GM21737 (cell line): ENCODE data around the gene PLEKHA8.

ENCODE experiments used
- ATAC-seq: cut with Tn5 transposase; IDR thresholded peaks from one replicate; pipeline ENCODE4 v1.9.1; 2021; ENCODE audit warnings: mild to moderate bottlenecking, moderate library complexity; ENCODE audit not compliant: unreplicated experiment

Gene PLEKHA8, protein sequence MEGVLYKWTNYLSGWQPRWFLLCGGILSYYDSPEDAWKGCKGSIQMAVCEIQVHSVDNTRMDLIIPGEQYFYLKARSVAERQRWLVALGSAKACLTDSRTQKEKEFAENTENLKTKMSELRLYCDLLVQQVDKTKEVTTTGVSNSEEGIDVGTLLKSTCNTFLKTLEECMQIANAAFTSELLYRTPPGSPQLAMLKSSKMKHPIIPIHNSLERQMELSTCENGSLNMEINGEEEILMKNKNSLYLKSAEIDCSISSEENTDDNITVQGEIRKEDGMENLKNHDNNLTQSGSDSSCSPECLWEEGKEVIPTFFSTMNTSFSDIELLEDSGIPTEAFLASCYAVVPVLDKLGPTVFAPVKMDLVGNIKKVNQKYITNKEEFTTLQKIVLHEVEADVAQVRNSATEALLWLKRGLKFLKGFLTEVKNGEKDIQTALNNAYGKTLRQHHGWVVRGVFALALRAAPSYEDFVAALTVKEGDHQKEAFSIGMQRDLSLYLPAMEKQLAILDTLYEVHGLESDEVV

DNA sequence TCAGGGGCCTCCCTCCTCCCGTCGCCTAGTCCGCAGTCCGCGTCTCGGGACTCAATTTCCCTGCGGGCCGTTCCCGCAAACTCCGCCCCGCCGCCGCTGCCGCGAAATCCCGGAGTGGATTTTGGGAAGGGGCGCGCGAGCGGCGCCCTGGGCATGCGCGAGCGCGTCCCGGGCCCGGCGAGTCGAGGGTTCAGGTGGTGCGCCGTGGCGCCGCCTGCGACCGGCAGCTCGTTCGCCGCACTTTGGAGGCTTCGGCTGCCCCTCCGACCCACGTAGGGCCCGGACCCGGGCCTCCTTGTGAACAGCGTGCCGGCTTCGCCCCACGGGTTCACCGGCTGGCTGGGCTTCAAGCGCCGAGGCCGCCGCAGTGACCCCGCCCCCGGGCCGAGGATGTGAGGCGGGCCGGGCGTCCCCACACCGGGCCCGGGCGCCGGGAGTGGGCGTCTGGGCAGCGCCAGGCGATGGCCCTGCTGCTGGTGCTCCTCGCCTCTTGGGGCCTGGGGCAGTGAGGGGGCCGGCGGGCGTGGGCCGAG, at the start of gene PLEKHA8:
Gene PLEKHA8 (plus strand): TSS at position 197 of the 533 bp plus-strand sequence. CDS start 351 bp downstream, outside the sequence.
- peak; percentile 51 for ATAC-seq

DNA sequence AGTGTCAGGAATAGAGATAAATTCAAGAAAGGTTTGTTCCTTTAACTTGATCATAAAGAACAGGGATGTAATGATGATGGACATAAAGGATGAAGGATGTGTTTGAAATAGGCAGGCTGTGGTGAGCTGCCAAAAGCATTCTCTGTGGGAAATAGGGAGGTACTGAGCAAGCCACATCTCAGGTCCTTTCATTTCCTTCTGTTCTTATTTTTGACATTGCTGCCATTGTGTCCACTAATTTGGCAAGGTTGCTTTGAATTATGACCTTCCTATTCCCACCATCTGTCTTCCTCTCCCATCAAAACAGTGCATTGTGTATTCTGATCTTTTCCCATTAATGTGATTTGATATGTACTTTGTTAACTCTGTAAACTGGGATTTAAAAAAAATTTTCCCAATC, 48.1 kb upstream of the PLEKHA8 start:
- no peak for ATAC-seq

DNA sequence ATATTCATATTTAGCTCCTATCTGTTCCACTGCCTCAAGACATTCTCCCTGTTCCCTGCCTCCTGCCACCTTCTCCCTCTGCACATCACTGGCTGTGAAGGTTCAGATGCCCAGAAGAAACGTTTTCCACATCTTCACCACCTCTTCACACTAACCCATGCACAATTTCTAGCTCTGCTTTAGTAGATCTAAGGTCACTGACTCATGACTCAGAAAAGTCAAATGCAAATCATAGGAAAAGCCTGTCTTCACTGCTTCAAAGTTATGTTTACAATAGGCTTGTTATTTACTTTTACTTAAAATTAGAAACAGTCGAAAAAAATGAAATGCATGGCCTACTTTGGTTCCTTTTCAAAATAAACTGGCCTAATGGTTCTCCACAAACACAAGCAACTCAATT, 41.1 kb upstream of the PLEKHA8 start:
- ATAC-seq: no peak

DNA sequence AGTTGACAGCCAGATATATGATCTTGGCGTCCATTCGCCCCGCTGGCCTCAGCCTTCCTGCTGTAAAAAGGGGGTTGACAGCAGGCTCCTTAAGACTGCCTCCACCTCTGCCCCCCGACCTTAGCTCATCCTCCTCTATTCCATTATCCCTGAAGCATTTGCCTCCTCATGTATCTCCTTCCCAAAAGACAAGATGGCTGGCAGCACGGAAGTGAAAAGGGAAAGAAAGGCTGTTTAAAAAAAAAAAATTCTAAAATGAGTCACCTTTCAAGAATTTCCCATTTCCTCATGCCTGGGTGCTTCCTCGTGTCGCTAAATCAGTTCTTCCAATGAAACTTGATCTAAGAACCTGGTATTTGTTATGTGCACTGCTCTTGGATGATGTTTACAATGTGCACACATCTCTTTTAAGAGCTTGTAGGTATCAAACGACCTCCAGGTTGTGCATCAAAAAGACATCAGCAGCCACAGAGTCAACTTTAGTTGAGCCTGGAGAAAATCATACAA, 40.3 kb upstream of the PLEKHA8 start:
- no peak for ATAC-seq

DNA sequence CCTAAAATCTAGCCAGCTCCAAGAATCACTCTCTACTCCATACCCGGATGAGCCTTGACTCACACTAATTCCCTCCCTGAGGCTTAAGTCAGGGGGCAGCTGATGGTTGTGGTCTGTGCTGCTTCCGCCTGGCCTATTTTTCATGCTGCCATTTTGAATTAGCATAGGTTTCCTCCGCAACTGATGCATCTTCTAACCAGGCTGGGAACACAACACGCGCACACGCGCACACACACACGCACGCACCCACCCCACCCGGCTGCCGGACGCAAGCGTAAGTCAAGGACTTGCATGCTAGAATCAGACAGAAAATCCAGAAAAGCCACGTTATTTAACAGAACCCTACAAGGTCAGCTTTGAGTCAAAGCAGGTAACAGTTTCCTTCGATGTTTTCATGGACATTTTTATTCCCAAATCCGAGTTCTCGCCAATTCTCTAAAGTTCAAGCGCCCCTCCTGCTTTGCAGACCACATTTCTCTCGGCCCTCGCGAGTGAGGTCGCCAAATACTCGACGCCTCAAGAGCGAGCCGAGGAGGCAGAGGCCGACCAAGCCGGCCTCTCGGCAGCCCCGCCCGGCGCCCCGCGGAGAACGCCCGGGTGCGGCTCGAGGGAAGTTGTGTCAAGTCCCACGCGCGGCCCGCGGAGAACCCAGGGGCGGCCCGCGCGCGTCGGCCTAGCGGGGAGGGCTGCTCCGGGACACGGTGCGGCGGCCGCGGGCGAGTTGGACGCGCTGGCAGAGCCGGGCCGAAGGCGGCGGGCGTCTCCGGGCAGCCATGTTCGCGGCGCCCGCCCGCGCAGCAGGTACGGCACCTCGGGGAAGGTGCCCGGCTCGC, 39.6 kb upstream of the PLEKHA8 start:
- peak; percentile 31 for ATAC-seq

DNA sequence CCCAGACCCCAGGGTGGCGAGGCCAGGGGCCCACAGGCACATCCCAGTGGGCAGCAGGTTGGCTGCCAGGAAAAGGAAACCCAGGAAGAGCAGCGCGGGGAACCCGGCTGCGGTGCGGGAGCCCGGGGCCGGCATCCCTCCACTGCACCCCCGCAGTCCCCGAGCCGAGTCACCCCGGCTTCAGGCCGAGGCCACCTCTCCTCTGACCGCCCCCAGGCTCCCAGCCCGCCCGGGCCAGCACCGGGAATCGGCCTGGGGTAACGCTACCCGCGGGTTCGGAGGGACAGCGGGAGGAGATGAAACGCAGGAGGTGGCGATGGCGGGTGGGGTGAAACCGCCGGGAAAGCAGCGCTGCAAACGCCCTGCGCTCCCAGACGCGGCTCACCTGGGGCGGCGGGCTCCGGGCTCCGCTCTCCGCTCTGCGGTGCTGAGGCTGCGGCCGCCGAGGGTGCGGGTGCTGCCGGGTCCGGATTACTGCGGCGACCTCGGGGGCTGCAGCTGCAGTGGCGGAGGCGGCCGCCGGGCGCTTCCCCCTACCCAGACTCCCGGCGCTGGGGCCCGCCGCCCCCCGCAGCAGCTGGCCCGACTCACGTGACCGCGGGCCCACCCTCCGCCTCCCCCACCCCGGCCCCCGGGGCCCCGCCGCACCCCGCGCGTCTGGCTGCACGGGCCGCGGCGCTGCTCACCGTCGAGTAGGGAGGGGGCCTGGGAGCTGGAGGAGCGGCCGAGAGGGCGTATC, 38.8 kb upstream of the PLEKHA8 start, which contains the start of gene SCRN1:
Gene SCRN1 (minus strand): TSS at position 545 of the 739 bp plus-strand sequence. CDS start 20,734 bp downstream, outside the sequence.
- peak; percentile 43 for ATAC-seq

DNA sequence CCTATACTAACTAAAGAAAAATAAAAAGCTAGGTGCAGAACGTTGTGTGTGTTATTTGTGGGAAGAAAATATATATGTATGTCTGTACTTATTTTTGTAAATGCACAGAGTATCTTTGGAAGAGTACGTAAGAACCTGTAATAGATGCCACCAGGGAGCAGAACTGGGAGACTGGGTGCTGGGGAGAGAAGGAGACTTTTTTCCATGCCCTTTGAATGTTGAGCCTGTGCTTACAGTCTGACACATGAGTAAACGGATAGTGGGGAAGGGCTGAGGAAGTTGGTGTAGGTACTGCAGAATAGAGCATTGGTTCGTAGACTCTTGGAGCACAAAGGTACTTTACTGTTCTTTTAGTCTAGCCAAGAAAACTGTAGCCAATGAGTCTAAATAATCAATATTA, 37.3 kb upstream of the PLEKHA8 start:
- no peak for ATAC-seq

DNA sequence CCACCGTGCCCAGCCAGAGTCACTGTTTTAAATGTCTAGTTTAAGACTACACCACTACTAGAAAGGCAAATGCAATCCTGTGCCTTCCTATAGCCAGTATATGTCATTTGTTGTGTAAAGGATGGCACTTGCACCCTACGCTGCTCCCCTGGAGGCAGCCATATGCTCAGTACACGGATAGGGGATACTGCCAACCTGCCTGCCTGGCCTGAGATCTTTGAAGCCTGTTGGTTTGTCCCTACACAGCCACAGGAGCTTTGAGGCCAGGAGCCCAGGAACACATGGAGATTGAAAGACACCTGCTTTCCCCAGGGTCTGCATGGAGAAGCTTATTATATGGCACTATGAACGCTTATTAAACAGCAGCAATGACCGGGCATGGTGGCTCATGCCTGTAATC, 36.3 kb upstream of the PLEKHA8 start:
- ATAC-seq: no peak

DNA sequence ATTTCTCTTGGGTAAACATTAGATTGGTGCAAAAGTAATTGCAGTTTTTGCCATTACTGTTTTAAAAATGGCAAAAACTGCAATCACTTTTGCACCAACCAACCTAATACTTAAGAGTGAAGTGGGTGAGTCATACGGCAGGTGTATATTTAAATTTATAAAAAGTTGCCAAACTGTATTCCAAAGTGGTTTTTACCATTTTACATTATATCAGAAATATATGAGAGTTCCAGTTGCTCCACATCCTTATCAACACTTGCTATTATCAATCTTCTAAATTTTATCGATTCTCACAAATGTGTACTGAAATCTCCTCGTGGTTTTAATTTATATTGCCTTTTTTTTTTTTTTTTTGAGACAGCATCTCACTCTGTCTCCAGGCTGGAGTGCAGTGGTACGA, 35.1 kb upstream of the PLEKHA8 start:
- no peak for ATAC-seq

DNA sequence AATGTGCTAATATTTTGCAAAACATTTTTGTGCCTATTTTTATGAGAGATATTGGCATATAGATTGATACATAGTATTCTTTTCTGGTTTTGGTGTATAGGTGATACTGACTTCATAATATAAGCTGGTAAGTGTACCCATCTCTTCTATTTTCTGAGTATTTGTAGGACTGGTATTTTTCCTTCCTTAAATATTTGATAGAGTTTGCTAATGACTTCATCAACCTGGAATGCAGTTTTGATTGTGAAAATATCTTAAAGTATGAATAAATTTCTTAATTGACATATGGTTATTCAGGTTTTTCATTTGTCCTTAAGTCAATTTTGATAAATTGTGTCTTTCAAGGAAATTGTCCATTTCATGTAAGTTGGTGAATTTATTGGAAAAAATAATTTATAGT, 32.6 kb upstream of the PLEKHA8 start:
- ATAC-seq: no peak

DNA sequence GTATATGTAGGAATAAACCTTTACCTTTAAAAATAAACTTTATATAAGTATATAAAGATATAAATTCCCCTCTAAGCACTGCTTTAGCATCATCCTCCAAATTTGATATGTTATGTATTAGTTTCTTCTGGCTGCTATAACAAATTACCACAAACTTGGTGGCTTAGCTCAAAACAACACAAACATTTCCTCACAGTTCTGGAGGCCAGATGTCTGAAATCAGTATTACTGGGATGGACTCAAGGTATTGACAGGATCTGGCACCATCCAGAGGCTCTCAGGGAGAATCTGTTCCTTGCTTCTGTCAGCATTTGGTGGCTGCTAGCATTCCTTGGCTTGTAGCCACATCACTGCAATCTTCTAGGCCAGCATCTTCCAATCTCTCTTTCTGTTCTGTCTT, 31.9 kb upstream of the PLEKHA8 start:
- no peak for ATAC-seq

DNA sequence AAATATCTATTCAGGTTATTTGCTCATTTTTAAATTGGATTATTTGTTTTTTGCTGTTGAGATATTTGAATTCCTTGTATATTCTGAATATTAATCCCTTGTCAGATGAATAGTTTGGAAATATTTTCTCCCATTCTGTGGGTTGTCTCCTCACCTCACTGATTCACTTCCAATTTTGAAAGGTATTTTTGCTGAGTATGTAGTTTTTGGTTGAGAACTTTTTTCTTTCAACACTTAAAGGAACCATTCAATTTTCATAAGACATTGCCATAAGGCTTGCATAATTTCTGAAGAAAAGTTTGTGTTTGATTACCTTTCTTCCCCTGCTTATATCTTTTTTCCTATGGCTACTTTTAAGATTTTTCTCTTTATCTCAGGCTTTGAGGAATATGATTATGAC, 29.7 kb upstream of the PLEKHA8 start:
- no peak for ATAC-seq

DNA sequence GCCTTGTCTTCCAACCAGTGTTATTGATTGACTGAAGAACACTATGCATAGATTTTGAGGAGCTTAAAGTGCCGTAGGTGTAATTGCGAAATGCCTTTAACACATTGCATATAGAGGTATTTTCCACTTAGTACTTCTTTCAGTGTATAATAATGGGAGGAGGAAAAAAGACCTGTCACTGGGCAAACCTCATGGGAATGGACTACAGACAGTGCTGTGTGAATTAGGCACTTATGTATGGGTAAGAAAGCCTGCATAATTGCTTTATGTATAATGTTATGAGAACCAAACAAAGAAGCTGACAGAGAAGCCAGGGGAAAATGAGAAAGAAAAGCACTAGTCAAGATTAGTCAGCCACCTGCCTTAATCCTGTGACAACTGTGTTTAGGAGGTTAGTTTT, 26.2 kb upstream of the PLEKHA8 start:
- no peak for ATAC-seq

DNA sequence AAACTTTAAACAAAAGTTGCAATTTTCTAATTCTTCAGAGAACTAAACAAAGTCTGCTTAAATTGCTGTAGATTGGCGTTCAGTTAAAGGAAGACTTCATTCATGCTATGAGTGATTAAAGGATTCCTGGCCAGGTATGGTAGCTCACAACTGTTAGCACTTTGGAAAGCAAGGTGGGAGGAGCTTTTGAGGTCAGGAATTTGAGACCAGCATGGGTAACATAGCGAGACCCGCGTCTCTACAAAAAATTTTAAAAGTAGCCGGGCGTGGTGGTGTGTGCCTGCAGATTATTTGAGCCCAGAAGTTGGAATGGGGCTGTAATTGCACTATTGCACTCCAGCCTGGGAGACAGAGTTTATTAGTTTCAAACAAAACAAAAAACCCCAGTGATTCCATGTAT, 25.1 kb upstream of the PLEKHA8 start:
- no peak for ATAC-seq

DNA sequence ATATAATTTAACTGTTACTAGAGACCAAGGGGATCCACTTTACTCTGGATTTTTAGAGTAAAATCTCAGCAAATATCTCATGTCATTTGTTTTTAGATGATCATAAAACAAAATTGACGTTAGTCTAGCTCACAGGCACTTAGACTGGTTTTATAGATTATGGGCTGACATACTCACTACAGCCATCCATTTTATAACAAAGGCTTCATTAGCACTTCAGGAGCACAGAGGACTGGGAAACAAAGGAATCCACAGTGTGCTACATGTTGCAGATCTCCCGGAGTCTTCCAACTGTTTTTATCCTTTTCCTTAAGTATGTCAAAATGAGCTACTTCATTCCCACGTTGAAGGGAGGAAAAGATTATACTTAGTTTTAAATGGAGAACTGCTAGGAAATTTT, 22.7 kb upstream of the PLEKHA8 start:
- ATAC-seq: no peak

DNA sequence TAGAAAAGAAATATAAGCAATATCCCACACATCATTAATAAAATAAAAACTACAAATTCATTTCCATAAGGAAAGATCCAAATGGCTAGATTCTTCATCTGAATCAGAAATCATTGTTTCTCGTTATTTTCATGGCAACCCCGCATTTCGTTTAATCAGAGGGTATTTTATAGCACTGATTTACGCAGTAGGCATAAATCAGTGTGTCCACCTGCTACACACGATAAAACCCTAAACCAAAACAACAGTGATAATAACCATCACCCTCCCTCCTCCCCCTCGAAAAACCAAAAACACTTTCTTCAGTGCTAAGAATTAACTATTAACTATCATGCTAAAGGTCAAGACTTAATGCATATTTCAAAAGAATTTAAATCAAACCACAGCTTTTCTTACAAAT, 18.2 kb upstream of the PLEKHA8 start:
- no peak for ATAC-seq

DNA sequence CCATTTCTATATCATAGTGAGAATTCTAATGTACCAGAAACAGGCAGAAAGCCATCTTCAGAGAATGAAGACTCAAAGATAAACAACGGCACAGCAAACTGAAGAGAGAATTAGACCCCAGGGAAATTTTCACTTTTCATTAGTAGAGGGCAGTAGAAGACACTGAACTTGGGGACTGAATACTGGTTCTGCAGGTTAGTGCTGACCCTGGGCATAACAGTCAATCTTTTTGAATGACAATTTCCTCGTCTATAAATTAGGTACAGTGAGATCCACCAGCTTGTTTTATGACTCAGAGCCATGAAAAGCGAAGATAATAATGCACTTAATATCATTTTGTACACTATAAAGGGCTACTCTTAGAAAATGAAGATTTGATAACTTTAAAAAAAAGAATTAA, 15.5 kb upstream of the PLEKHA8 start:
- ATAC-seq: no peak

DNA sequence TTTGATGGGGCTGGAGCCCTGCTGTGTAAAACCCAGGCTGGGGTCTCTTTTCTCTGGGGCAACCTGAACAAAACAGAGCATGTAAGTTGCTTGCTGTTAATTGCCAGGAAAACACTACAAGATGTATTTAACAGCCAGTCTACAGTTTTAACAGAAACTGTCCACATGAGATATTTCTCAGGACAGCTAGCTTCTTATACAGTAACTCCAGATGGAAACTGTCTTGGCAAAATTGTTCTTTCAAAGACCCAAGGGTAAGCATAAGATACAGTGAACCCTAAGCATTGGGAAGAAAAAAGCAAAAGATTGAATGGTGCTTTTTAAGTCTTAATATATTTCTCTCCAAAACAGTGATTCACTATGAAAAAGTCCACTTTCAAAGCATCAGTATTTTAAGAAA, 9.8 kb upstream of the PLEKHA8 start:
- ATAC-seq: no peak

DNA sequence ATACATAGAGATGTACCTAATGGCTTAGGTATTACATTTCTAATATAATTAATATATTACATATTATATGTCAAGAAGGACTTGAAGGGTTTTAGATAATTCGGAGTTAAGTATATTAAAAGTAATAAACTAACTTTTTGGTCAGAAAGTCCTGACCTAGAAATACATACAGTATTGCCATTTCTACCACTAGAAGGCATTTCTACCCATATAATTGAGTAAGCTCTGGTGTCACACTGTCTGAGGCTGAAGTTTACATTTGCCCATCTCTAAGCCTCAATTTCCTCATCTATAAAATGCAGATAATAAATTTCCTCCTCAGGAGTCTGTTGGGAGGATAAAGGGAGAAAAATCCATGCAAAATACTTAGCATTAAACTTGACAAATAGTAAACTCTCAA, 8.8 kb upstream of the PLEKHA8 start:
- ATAC-seq: no peak

DNA sequence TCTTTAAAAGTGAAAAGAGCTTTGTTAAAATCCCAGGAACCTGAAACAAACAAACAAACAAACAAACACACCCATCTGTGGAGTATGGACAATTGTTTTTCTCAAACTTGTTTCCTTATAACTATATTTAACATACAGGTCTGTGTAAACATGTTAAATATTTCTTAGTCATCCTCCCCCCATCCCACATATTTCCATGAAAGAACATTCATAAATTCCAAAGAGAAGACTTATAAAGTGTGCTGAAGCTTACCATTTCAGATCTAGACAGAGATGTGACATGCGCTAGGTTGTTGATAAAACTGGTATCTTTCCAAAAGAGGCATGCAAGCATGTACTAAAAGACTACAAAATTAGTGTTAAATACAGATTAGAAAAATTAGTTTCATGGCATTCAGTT, 8.3 kb upstream of the PLEKHA8 start:
- ATAC-seq: no peak

DNA sequence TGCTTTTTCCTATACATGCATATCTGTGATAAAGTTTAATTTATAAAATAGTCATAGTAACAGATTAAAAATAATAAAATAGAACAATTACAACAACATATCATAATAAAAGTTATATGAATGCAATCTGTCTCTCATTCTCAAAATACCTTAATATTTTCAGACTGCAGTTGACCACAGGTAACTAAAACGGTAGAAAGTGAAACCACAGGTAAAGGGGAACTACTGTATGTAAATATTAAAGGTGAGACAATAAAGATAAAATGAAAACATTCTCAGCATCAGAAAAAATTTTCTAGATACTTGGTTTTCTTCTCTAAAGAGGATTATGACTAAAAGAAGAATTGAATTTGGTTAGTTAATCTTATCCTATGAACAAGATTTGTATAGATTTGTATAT, 7.7 kb upstream of the PLEKHA8 start:
- ATAC-seq: no peak
